Uterus (tissue), 2 donors: Measurements from ENCODE around the gene AGPAT3.

Source experiments
- CTCF ChIP-seq, 4 experiments: fragments of 200-600 bp in 2 of 4; fragments of 450-650 bp in 2 of 4; sonication (generic) in 2 of 4; IDR thresholded peaks; one replicate each; pipeline ENCODE4 v1.5.1; 2016 to 2019; ENCODE audit warnings: antibody characterized with exemption in 4 of 4, mild to moderate bottlenecking in 2 of 4, moderate library complexity in 1 of 4
- POLR2A ChIP-seq, 2 donors: fragments of 450-650 bp; IDR thresholded peaks; one replicate each; pipeline ENCODE4 v1.6.1; 2016; ENCODE audit warnings: antibody characterized with exemption in 2 of 2, mild to moderate bottlenecking in 1 of 2, moderate library complexity in 1 of 2

GRCh38 chr21:43816611-43817071 lies 48.4 kb upstream of the AGPAT3 start:
- TF ChIP-seq POLR2A (IDR thresholded peaks at IDR 0.05) = no peak
- no peak for TF ChIP-seq CTCF (IDR thresholded peaks at IDR 0.05)
